HepG2 (cell line): Measurements from ENCODE around the gene KHK. TPM values are rescaled to one million over a fixed set of nuclear protein-coding genes. Genes with fewer than 3 reads are reported as not detected.

Experiments
- CREM ChIP-seq, 2 experiments: sonication (generic) in 1 of 2; formaldehyde crosslinking in 1 of 2; IDR thresholded peaks; 2 replicates each; pipeline versions ENCODE4 v1.4.0 to v1.6.1; 2016 to 2020; ENCODE audit warnings: antibody characterized with exemption in 1 of 2, mild to moderate bottlenecking in 1 of 2, missing genetic modification reagents in 1 of 2
- DDIT3 ChIP-seq: sonication (generic); formaldehyde crosslinking; IDR thresholded peaks from 2 replicates; pipeline ENCODE4 v1.4.0; 2020; ENCODE audit warnings: mild to moderate bottlenecking, missing genetic modification reagents
- EEA1 ChIP-seq: sonication (generic); formaldehyde crosslinking; IDR thresholded peaks from 2 replicates; pipeline ENCODE4 v1.5.1; 2020; ENCODE audit warnings: mild to moderate bottlenecking, missing genetic modification reagents, borderline replicate concordance
- FOXO4 ChIP-seq: sonication (generic); formaldehyde crosslinking; conservative IDR thresholded peaks from 2 replicates; pipeline ENCODE4 v1.8.1; 2023; ENCODE audit warnings: missing genetic modification reagents
- GABPA ChIP-seq, 2 experiments: IDR thresholded peaks; 2 replicates each; pipeline ENCODE4 v1.6.1; 2011 to 2016; ENCODE audit warnings: low read depth in 2 of 2, low read length in 1 of 2, missing biosample characterization in 1 of 2, missing genetic modification characterization in 1 of 2
- GFI1 ChIP-seq: sonication (generic); formaldehyde crosslinking; IDR thresholded peaks from 2 replicates; pipeline ENCODE4 v1.5.0; 2020; ENCODE audit warnings: missing genetic modification reagents, mild to moderate bottlenecking, borderline replicate concordance
- KDM1A ChIP-seq: IDR thresholded peaks from 2 replicates; pipeline ENCODE4 v1.6.1; 2016; ENCODE audit warnings: missing compliant biosample characterization
- KDM6A ChIP-seq: IDR thresholded peaks from 2 replicates; pipeline ENCODE4 v1.6.1; 2016; ENCODE audit warnings: low read depth
- PHF5A ChIP-seq: IDR thresholded peaks from one replicate; pipeline ENCODE4 v1.6.1; 2018; ENCODE audit warnings: low read depth, missing genetic modification reagents; ENCODE audit not compliant: unreplicated experiment
- POLR2AphosphoS5 ChIP-seq: IDR thresholded peaks from 2 replicates; pipeline ENCODE4 v1.6.1; 2012; ENCODE audit warnings: low read depth, low read length
- PRMT3 ChIP-seq: sonication (generic); formaldehyde crosslinking; IDR thresholded peaks from 2 replicates; pipeline ENCODE4 v1.8.1; 2022; ENCODE audit warnings: low read depth, mild to moderate bottlenecking, moderate library complexity, missing genetic modification reagents, borderline replicate concordance
- TBP ChIP-seq: sonication (generic); formaldehyde crosslinking; IDR thresholded peaks from 2 replicates; pipeline ENCODE4 v1.5.0; 2020; ENCODE audit warnings: missing genetic modification reagents
- TEAD3 ChIP-seq: optimal IDR thresholded peaks from 2 replicates; pipeline ENCODE3; 2016; ENCODE audit warnings: borderline replicate concordance
- TRIM24 ChIP-seq: sonication (generic); formaldehyde crosslinking; IDR thresholded peaks from 2 replicates; pipeline ENCODE4 v1.8.0; 2022; ENCODE audit warnings: mild to moderate bottlenecking, missing genetic modification reagents
- YY1 ChIP-seq: IDR thresholded peaks from 2 replicates; pipeline ENCODE4 v1.6.1; 2011; ENCODE audit warnings: low read length, low read depth, moderate library complexity, mild to moderate bottlenecking; ENCODE audit not compliant: insufficient read depth, insufficient replicate concordance
- ZBTB1 ChIP-seq: sonication (generic); formaldehyde crosslinking; IDR thresholded peaks from 2 replicates; pipeline ENCODE4 v1.4.0; 2020; ENCODE audit warnings: missing genetic modification reagents, borderline replicate concordance
- ZBTB42 ChIP-seq: sonication (generic); formaldehyde crosslinking; IDR thresholded peaks from 2 replicates; pipeline ENCODE4 v1.5.0; 2020; ENCODE audit warnings: mild to moderate bottlenecking, missing genetic modification reagents
- ZFP36L1 ChIP-seq: sonication (generic); formaldehyde crosslinking; IDR thresholded peaks from 2 replicates; pipeline ENCODE4 v1.8.0; 2022; ENCODE audit warnings: mild to moderate bottlenecking, missing genetic modification reagents, moderate library complexity
- ZFP41 ChIP-seq: sonication (generic); formaldehyde crosslinking; IDR thresholded peaks from 2 replicates; pipeline ENCODE4 v1.4.0; 2020; ENCODE audit warnings: mild to moderate bottlenecking, missing genetic modification reagents, borderline replicate concordance
- ZFP90 ChIP-seq: sonication (generic); formaldehyde crosslinking; IDR thresholded peaks from 2 replicates; pipeline ENCODE4 v1.8.0; 2022; ENCODE audit warnings: missing genetic modification reagents, mild to moderate bottlenecking, inconsistent platforms, borderline replicate concordance
- ZFP91 ChIP-seq: sonication (generic); formaldehyde crosslinking; IDR thresholded peaks from 2 replicates; pipeline ENCODE4 v1.9.0; 2022; ENCODE audit warnings: missing genetic modification reagents, mild to moderate bottlenecking, borderline replicate concordance
- ZNF263 ChIP-seq: sonication (generic); formaldehyde crosslinking; IDR thresholded peaks from 2 replicates; pipeline ENCODE4 v1.4.0; 2020; ENCODE audit warnings: missing genetic modification reagents
- ZNF343 ChIP-seq: sonication (generic); formaldehyde crosslinking; IDR thresholded peaks from 2 replicates; pipeline ENCODE4 v1.4.0; 2020; ENCODE audit warnings: mild to moderate bottlenecking, missing genetic modification reagents
- ZNF441 ChIP-seq: sonication (generic); formaldehyde crosslinking; IDR thresholded peaks from 2 replicates; pipeline ENCODE4 v1.7.0; 2021; ENCODE audit warnings: missing genetic modification reagents, borderline replicate concordance
- ZNF552 ChIP-seq: sonication (generic); formaldehyde crosslinking; IDR thresholded peaks from 2 replicates; pipeline ENCODE4 v1.9.0; 2022; ENCODE audit warnings: missing genetic modification reagents, mild to moderate bottlenecking, borderline replicate concordance
- ZNF570 ChIP-seq: sonication (generic); formaldehyde crosslinking; IDR thresholded peaks from 2 replicates; pipeline ENCODE4 v1.4.0; 2020; ENCODE audit warnings: mild to moderate bottlenecking, missing genetic modification reagents, borderline replicate concordance
- ZNF614 ChIP-seq: IDR thresholded peaks from 2 replicates; pipeline ENCODE4 v1.6.1; 2018; ENCODE audit warnings: missing biosample characterization, missing genetic modification reagents, inconsistent platforms, borderline replicate concordance
- polyA plus RNA-seq, 8 experiments: library from polyadenylated mRNA; depleted of rRNA in 3 of 8; stranded (reverse) in 7 of 8; unstranded in 1 of 8; fragments of >200 nt; fragmentation: Illumina TruSeq in 4 of 8; extraction: Trizol in 4 of 8; gene quantifications; 2 replicates each; pipeline versions ENCODE4 v1.2.1 to v1.2.3, GENCODE V29; 2011 to 2016; ENCODE audit warnings: low read depth in 4 of 8, missing spikeins in 1 of 8, mixed read lengths in 1 of 8; ENCODE audit not compliant: insufficient read depth in 1 of 8
- total RNA-seq, 5 experiments: library from RNA; depleted of rRNA; stranded (reverse); fragments of >200 nt; fragmentation: Illumina TruSeq; extraction: Trizol; gene quantifications; 2 replicates each; pipeline ENCODE4 v1.2.3, GENCODE V29; 2016; ENCODE audit warnings: low read depth in 1 of 5

Gene KHK
- total and polyA plus RNA-seq, 2 of the 13 experiments (the other 11 are each of a cell fraction or from before 2014, with no cell fraction given): 40.9 to 99.2 TPM

GRCh38 chr2:27133905-27134780 is 47.6 kb downstream of the KHK start, which contains the start of gene PREB (continued):
- no peak for TF ChIP-seq TBP (CRISPR knock-in tag)
- TF ChIP-seq GABPA (IDR thresholded peaks at IDR 0.05; ENCODE audit: low read depth, low read length): no peak
- TF ChIP-seq GABPA (CRISPR knock-in tag; IDR thresholded peaks at IDR 0.05; ENCODE audit: low read depth): no peak
- TF ChIP-seq ZNF343 (CRISPR knock-in tag): peak; percentile 54; the same call in 1 of the 2 replicates
- no peak for TF ChIP-seq ZFP41 (CRISPR knock-in tag)
- TF ChIP-seq KDM1A: no peak
- TF ChIP-seq ZFP36L1 (CRISPR knock-in tag): no peak
- no peak for TF ChIP-seq KDM6A (CRISPR knock-in tag)
- TF ChIP-seq GFI1: peak; percentile 76
- peak; percentile 97 for TF ChIP-seq POLR2AphosphoS5
- peak; percentile 69; the same call in 1 of the 2 replicates for TF ChIP-seq ZNF552 (CRISPR knock-in tag)
- TF ChIP-seq ZFP91 (CRISPR knock-in tag): peak; percentile 69; the same call in 1 of the 2 replicates
- peak; percentile 3 for TF ChIP-seq TEAD3 (CRISPR knock-in tag)
- no peak for TF ChIP-seq FOXO4
- TF ChIP-seq ZNF570 (CRISPR knock-in tag): no peak
- no peak for TF ChIP-seq TRIM24 (CRISPR knock-in tag)
- TF ChIP-seq DDIT3 (CRISPR knock-in tag): no peak
- peak; percentile 92; the same call in 1 of the 2 replicates for TF ChIP-seq ZBTB42
- TF ChIP-seq ZNF441 (CRISPR knock-in tag): peak; percentile 44; the same call in 1 of the 2 replicates
- TF ChIP-seq ZNF263: peak; percentile 90
- no peak for TF ChIP-seq ZBTB1
- peak; percentile 48; the same call in 1 of the 2 replicates for TF ChIP-seq ZNF614 (CRISPR knock-in tag)
- peak; percentile 99 for TF ChIP-seq YY1
- TF ChIP-seq CREM (IDR thresholded peaks at IDR 0.05): no peak; the same call in 1 of the 2 replicates
- no peak for TF ChIP-seq CREM (CRISPR knock-in tag; IDR thresholded peaks at IDR 0.05)
- TF ChIP-seq ZFP90: no peak
- no peak for TF ChIP-seq PRMT3 (CRISPR knock-in tag)
- TF ChIP-seq PHF5A (CRISPR knock-in tag): no peak
- TF ChIP-seq EEA1: peak; percentile 73
